ENCODE data around the gene FLNB. TPM values are rescaled to one million over a fixed set of nuclear protein-coding genes. Genes with fewer than 3 reads are reported as not detected.

The FLNB gene
- total and polyA plus RNA-seq, 2 experiments from 2014 or later, result 60.6 to 186 TPM

DNA sequence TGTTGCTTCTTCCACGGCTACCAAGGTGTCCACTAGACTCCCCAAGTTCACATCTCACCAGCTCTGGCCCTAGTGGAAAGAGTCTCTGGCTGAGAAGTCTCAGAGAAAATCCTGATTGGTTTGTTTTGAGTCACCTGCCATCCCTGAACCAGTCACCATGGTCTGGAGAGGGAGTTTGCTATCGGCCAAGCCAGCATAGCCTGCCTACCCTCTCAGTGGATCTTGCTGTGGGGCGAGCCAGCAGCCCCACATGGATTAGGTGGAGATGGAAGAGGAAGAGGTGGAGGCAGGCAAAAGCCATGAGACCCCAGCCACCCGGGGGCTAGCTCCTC lies 48.1 kb upstream of the FLNB start:
- 32 to 42% methylated on average over 4 of the region's 4 CpGs for WGBS, 2 experiments (ENCODE audit: low coverage in 1 of 2, low lambda C conversion rate in 2 of 2, missing lambda C conversion rate in 2 of 2)
- Histone ChIP-seq H3F3A (ENCODE audit: insufficient read depth) (peaks cover 24% of the 10 kb centered on the region), H3K9ac (peak overlapping the region; percentile 62), H3K27ac (peak overlapping the region; percentile 83), H3K4me1 (ENCODE audit: insufficient read depth) (peaks cover 34% of the 10 kb centered on the region), H3K4me3 (peak overlapping the region; percentile 40), H3K9me3 (ENCODE audit: low read depth) (no peaks in the 10 kb centered on the region), H2AFZ (peak overlapping the region; percentile 80), H4K20me1 (ENCODE audit: insufficient read depth) (no peaks in the 10 kb centered on the region), H3K4me2 (ENCODE audit: unreplicated experiment) (peak overlapping the region; percentile 60), H3K27me3 (replicated peaks; ENCODE audit: insufficient read depth) (no peaks in the 10 kb centered on the region), H3K79me2 (ENCODE audit: insufficient read depth) (no peaks in the 10 kb centered on the region), H3K36me3 (ENCODE audit: low read depth) (no peaks in the 10 kb centered on the region), H3K9me2 (ENCODE audit: insufficient read depth) (no peaks in the 10 kb centered on the region)
- no peak for DNase-seq
- TF ChIP-seq EZH2phosphoT487 (IDR thresholded peaks at IDR 0.05; ENCODE audit: insufficient read depth, low read depth) (no peak), EZH2 (IDR thresholded peaks at IDR 0.05; ENCODE audit: insufficient read depth, poor library complexity, severe bottlenecking) (no peak)
- in situ Hi-C loops (cut with MboI), result no loop called here

GRCh38 chr3:57961177-57961827 lies 46.9 kb upstream of the FLNB start:
- Histone ChIP-seq H3K9me2 (ENCODE audit: insufficient read depth) (no peaks in the 10 kb centered on the region), H3K4me3 (no peak overlapping the region), H3K79me2 (ENCODE audit: insufficient read depth) (no peaks in the 10 kb centered on the region), H3K36me3 (ENCODE audit: low read depth) (no peaks in the 10 kb centered on the region), H3K9ac (no peak overlapping the region), H3K27me3 (replicated peaks; ENCODE audit: insufficient read depth) (no peaks in the 10 kb centered on the region), H3K4me2 (ENCODE audit: unreplicated experiment) (no peak overlapping the region), H3F3A (ENCODE audit: insufficient read depth) (peaks cover 18% of the 10 kb centered on the region), H3K27ac (no peak overlapping the region), H2AFZ (no peak overlapping the region), H3K9me3 (ENCODE audit: low read depth) (no peaks in the 10 kb centered on the region), H3K4me1 (ENCODE audit: insufficient read depth) (peaks cover 28% of the 10 kb centered on the region), H4K20me1 (ENCODE audit: insufficient read depth) (no peaks in the 10 kb centered on the region)
- TF ChIP-seq EZH2 (IDR thresholded peaks at IDR 0.05; ENCODE audit: insufficient read depth, poor library complexity, severe bottlenecking) (no peak), EZH2phosphoT487 (IDR thresholded peaks at IDR 0.05; ENCODE audit: insufficient read depth, low read depth) (no peak)
- in situ Hi-C loops (cut with MboI), result no loop called here
- no peak for DNase-seq
- WGBS, 2 experiments (ENCODE audit: low coverage in 1 of 2, low lambda C conversion rate in 2 of 2, missing lambda C conversion rate in 2 of 2), result 89 to 92% methylated on average over 21 of the region's 21 CpGs

- Histone ChIP-seq H3F3A (ENCODE audit: insufficient read depth) (peaks cover 12% of the 10 kb centered on the region), H3K27ac (no peak overlapping the region)
- 76 to 83% methylated on average over 5 of the region's 5 CpGs for WGBS, 2 experiments (ENCODE audit: low coverage in 1 of 2, low lambda C conversion rate in 2 of 2, missing lambda C conversion rate in 2 of 2)
Observed at GRCh38 chr3:57961828-57962447, 46.3 kb upstream of the FLNB start.

GRCh38 chr3:57962448-57962834 lies 45.8 kb upstream of the FLNB start:
- no peak for TF ChIP-seq EZH2 (IDR thresholded peaks at IDR 0.05; ENCODE audit: insufficient read depth, poor library complexity, severe bottlenecking)
- TF ChIP-seq EZH2phosphoT487 (IDR thresholded peaks at IDR 0.05; ENCODE audit: insufficient read depth, low read depth), result no peak
- no peak overlapping the region for H3K27ac ChIP-seq
- no peak overlapping the region for H3K9ac ChIP-seq
- peaks cover 8% of the 10 kb centered on the region; the same call in 1 of the 2 replicates for H3F3A ChIP-seq (ENCODE audit: insufficient read depth)
- H2AFZ ChIP-seq, result no peak overlapping the region
- no peaks in the 10 kb centered on the region for H3K36me3 ChIP-seq (ENCODE audit: low read depth)
- H3K79me2 ChIP-seq (ENCODE audit: insufficient read depth), result no peaks in the 10 kb centered on the region
- H3K4me1 ChIP-seq (ENCODE audit: insufficient read depth), result peaks cover 24% of the 10 kb centered on the region
- no peak overlapping the region for H3K4me2 ChIP-seq (ENCODE audit: unreplicated experiment)
- H3K9me2 ChIP-seq (ENCODE audit: insufficient read depth), result no peaks in the 10 kb centered on the region
- WGBS, 2 experiments (ENCODE audit: low coverage in 1 of 2, low lambda C conversion rate in 2 of 2, missing lambda C conversion rate in 2 of 2), result 88% methylated on average over 6 of the region's 6 CpGs
- H3K27me3 ChIP-seq (replicated peaks; ENCODE audit: insufficient read depth), result no peaks in the 10 kb centered on the region
- in situ Hi-C loops (cut with MboI), result no loop called here
- no peaks in the 10 kb centered on the region for H3K9me3 ChIP-seq (ENCODE audit: low read depth)
- no peaks in the 10 kb centered on the region for H4K20me1 ChIP-seq (ENCODE audit: insufficient read depth)
- DNase-seq, result no peak
- H3K4me3 ChIP-seq, result no peak overlapping the region

More at GRCh38 chr3:57961828-57962447, 46.3 kb upstream of the FLNB start:
- Histone ChIP-seq H3K9me2 (ENCODE audit: insufficient read depth) (no peaks in the 10 kb centered on the region), H3K9ac (no peak overlapping the region), H3K4me1 (ENCODE audit: insufficient read depth) (peaks cover 27% of the 10 kb centered on the region), H2AFZ (no peak overlapping the region), H3K79me2 (ENCODE audit: insufficient read depth) (no peaks in the 10 kb centered on the region), H3K27me3 (replicated peaks; ENCODE audit: insufficient read depth) (no peaks in the 10 kb centered on the region), H3K4me3 (no peak overlapping the region), H4K20me1 (ENCODE audit: insufficient read depth) (no peaks in the 10 kb centered on the region), H3K4me2 (ENCODE audit: unreplicated experiment) (no peak overlapping the region), H3K9me3 (ENCODE audit: low read depth) (no peaks in the 10 kb centered on the region), H3K36me3 (ENCODE audit: low read depth) (no peaks in the 10 kb centered on the region)
- in situ Hi-C loops (cut with MboI), result no loop called here
- peak; percentile 70 for DNase-seq
- TF ChIP-seq EZH2 (IDR thresholded peaks at IDR 0.05; ENCODE audit: insufficient read depth, poor library complexity, severe bottlenecking) (no peak), EZH2phosphoT487 (IDR thresholded peaks at IDR 0.05; ENCODE audit: insufficient read depth, low read depth) (no peak)

Data from GM23248 (cell line).